ENCODE data around the gene FBLN1.
"Not testable (repeated sequence)": the region's sequence is repeated elsewhere in the genome, so short reads cannot be mapped to it uniquely, and the experiment has no call there.

FBLN1 gene

GRCh38 chr22:45585946-45586540 is 83.4 kb downstream of the FBLN1 start:
- DNase-seq: no peak

GRCh38 chr22:45586651-45587405 is 84.1 kb downstream of the FBLN1 start:
- DNase-seq: no peak

- DNase-seq: peak; percentile 40
These were observed 85.2 kb downstream of the FBLN1 start for GRCh38 chr22:45587638-45588505.

- DNase-seq: no peak
These were observed 86.9 kb downstream of the FBLN1 start for GRCh38 chr22:45589556-45589955.

- DNase-seq: no peak
These were observed 87.6 kb downstream of the FBLN1 start for GRCh38 chr22:45590262-45590661.

GRCh38 chr22:45591633-45592213 is 89.0 kb downstream of the FBLN1 start:
- DNase-seq: not testable (repeated sequence)

GRCh38 chr22:45594123-45594941 is 91.6 kb downstream of the FBLN1 start:
- DNase-seq: no peak

- DNase-seq: no peak
These were observed 94.9 kb downstream of the FBLN1 start for GRCh38 chr22:45597460-45598192.

- DNase-seq: no peak
These were observed 96.0 kb downstream of the FBLN1 start for GRCh38 chr22:45598596-45599217.

- DNase-seq: no peak
These were observed 97.3 kb downstream of the FBLN1 start for GRCh38 chr22:45599836-45600577.

GRCh38 chr22:45600790-45601730 is 98.4 kb downstream of the FBLN1 start:
- DNase-seq: peak; percentile 29

- no peak for DNase-seq
These were observed 99.5 kb downstream of the FBLN1 start for GRCh38 chr22:45602004-45602733.

GRCh38 chr22:45602824-45603595 is 100.3 kb downstream of the FBLN1 start:
- DNase-seq: peak; percentile 87

GRCh38 chr22:45603619-45604018 is 100.9 kb downstream of the FBLN1 start:
- peak; percentile 46 for DNase-seq

- DNase-seq: not testable (repeated sequence)
These were observed 105.4 kb downstream of the FBLN1 start for GRCh38 chr22:45608045-45608444.

GRCh38 chr22:45608763-45609180 is 106.1 kb downstream of the FBLN1 start:
- peak; percentile 94 for DNase-seq

GRCh38 chr22:45612451-45612901 is 109.8 kb downstream of the FBLN1 start:
- peak; percentile 82 for DNase-seq

Measured in fibroblast of skin of scalp (primary cell).